ENCODE data around the gene GALM.

DNA sequence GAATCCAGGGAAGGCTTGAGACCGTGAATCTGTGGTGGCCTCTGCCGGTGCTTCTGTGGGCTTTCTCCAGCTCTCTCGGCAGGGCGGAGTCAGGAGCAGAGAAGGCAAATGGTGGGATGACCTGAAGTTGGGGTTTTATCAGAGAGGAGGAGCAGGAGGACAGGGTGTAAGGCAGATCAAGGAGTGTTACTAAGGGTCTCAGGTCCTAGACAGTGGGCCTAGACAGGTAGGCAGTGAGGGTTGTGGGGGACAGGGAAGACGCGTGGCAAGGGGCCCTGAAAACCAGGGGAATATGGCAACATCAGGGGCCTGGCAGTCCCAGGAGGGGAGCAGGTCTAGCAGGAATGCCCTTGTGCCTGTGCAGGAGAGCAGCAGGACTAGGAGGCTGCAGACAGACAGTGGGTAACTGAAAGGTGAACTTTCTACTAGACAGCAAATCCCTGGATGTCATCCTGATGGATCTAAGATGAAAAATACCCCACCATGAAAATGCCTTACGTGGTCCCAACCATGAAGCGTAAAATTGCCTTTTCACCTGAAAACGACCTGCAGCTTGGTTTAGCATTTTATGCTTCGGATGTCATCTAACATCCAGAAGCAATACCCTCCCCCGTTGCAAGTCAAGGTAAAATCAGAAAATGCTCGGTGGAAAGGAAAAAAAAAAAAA is 43.1 kb downstream of the GALM start:
- TF ChIP-seq, protein P1, sequence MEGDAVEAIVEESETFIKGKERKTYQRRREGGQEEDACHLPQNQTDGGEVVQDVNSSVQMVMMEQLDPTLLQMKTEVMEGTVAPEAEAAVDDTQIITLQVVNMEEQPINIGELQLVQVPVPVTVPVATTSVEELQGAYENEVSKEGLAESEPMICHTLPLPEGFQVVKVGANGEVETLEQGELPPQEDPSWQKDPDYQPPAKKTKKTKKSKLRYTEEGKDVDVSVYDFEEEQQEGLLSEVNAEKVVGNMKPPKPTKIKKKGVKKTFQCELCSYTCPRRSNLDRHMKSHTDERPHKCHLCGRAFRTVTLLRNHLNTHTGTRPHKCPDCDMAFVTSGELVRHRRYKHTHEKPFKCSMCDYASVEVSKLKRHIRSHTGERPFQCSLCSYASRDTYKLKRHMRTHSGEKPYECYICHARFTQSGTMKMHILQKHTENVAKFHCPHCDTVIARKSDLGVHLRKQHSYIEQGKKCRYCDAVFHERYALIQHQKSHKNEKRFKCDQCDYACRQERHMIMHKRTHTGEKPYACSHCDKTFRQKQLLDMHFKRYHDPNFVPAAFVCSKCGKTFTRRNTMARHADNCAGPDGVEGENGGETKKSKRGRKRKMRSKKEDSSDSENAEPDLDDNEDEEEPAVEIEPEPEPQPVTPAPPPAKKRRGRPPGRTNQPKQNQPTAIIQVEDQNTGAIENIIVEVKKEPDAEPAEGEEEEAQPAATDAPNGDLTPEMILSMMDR (IDR thresholded peaks at IDR 0.05 in 8 of 11, conservative IDR thresholded peaks at IDR 0.05 in 3 of 11) = no peak
- TF ChIP-seq POLR2AphosphoS5 (IDR thresholded peaks at IDR 0.05) = no peak

All from spleen (tissue), 7 donors.